HL-60/S4 (cell line): ENCODE results near the gene P2RX6.
"Not testable (repeated sequence)": the region's sequence is repeated elsewhere in the genome, so short reads cannot be mapped to it uniquely, and the experiment has no call there.

Experiments used
- in situ Hi-C: fragments of 300-500 bp; cut with MboI; formaldehyde crosslinking; loops from 2 replicates; pipeline ENCODE4 v1.14.3; 2022; ENCODE audit warnings: low sequenced_read_pairs

Gene P2RX6

GRCh38 chr22:20994128-20994901 lies 20.6 kb upstream of the P2RX6 start:
- in situ Hi-C loops, result no loop called here

DNA sequence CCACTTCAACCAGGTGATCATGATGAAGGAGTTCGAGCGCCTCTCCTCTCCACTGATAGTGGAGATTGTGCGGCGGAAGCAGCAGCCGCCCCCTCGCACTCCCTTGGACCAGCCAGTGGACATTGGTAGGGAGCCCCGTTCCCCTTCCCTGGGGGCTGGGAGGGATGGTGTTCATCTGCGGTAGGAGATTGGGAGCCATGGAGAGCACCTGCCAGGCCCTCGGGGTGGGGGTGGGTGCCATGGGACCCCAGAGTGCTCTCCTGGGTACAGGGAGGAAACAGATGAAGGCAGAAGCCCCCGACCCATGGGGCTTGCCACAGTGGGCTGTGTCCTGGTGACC lies 20.1 kb upstream of the P2RX6 start:
- in situ Hi-C loops, result no loop called here

GRCh38 chr22:20995329-20996030 lies 19.5 kb upstream of the P2RX6 start:
- in situ Hi-C loops, result no loop called here

DNA sequence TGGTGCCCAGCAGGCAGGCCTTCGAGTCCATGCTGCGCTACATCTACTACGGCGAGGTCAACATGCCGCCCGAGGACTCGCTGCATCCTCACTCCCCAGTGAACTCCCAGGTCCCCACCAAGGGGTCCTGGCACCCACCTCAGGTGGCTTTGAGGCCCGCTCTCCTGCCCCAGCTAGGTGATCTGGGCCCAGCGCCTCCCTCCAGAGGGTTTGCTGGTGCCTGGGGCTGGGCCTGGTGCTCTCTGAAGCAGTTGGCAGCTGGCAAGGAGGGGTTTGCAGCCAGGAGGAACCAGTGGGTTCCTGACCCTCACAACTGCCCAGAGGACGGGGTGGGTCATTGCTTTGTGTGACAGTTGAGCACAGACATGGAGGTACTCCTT lies 18.9 kb upstream of the P2RX6 start:
- in situ Hi-C loops, result no loop called here

GRCh38 chr22:20996598-20997535 lies 18.1 kb upstream of the P2RX6 start:
- in situ Hi-C loops, result no loop called here

DNA sequence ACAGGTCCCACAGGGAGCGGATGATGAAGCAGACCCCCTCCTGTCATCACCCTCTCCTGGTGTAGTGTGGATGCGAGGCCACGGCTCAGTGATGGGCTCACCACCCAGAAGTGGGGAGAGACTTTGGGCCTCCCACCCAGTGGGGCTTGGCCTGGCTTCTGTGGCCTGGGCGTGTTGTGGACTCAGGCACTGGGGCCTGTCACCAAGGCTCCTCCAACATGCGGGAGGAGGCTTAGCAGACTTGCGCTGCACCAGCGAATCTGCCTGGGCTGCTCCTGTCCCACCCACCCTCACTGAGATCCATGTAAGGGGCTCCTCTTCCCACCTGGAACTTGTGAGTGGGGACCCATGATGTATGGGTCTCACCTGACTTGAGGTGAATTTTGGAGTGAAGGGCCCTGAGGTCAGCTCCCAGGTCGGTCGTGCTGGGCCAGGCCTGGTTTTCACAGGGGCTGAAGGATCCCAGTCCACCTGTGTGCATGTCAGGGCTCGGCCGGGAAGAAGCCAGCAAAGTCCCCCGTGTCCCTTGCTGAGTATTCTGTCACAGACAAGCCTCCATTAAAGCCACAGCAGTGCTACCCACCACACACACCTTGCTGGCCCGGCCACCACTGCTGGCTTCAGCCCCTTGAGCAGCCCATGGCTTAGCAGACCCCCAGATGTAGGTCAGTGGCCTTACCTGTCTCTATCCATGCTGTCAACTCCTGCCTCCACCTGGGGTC lies 17.3 kb upstream of the P2RX6 start:
- in situ Hi-C loops, result no loop called here

- in situ Hi-C loops, result no loop called here
Measured at GRCh38 chr22:20998411-20999336, 16.3 kb upstream of the P2RX6 start.

GRCh38 chr22:20999350-21000206 lies 15.4 kb upstream of the P2RX6 start:
- in situ Hi-C loops, result no loop called here

GRCh38 chr22:21000207-21000986 lies 14.6 kb upstream of the P2RX6 start:
- in situ Hi-C loops, result no loop called here

DNA sequence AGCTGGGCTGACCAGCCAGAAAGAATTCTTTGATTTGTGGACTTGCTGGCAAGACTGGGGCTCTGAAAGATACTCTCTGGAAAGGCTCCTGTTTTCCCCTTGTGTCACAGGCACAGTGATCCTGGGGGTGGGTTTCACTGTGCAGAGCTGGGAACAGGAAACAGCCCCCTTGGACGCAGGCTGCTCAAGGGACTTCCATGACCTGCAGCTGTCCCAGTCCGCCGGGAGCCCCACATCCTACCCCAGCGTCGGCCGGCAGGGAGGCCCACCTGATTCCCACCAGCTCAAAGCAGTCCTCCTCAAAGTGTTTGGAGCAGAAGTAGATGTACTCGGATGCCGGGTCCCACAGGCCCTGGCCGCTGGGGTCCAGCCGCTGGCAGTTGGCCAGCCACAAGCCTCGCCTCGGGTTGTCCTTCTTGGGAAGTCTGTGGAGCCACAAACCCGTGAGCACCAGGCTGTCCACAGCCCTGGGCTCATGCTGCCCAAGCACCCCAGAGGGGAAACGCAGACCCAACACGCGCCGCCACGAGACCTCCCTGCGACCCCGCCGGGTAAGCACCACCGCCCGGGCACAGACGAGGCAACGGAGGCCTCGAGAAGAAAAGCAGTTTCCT lies 13.9 kb upstream of the P2RX6 start:
- in situ Hi-C loops, result no loop called here

DNA sequence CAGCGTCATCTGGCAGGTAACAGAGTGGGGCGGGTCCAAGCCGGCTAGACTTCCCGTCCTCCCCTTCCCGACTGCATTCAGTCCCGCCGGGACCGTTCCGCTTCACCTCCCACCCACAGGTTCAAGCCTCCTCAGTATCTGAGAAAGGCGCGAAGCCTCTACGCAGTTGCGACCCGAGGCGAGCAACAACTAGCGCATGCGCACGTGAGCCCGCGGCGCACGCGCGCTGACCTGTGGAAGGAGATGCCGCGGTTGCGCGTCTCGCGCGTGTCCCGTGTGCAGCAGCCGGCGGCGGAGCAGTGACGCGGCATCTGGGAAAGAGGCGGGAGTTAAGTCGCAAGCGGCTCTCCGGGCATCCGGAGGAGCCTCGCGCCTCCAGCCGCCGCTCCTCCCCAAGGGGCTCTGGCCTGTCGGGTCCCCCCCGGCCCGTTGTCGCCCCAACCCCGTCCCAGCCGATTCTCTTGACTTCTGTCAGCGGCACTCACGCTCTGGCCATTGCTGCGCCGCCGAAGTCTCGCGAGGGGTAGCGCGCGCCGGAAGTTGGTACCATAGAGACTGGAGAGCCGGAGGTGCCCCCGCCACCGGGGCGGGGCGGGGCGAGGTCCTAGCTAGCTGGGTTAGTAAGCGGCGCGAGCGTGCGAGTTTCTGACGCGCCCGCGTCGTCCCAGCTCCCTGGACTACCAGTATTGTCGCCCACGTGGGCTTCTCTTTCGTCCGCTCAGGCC lies 13.2 kb upstream of the P2RX6 start, which contains the start of gene THAP7:
TSS of gene THAP7 (minus strand) at position 518 of the 725 bp plus-strand sequence. CDS start at position 311, 207 bp downstream.
- in situ Hi-C loops, result no loop called here

DNA sequence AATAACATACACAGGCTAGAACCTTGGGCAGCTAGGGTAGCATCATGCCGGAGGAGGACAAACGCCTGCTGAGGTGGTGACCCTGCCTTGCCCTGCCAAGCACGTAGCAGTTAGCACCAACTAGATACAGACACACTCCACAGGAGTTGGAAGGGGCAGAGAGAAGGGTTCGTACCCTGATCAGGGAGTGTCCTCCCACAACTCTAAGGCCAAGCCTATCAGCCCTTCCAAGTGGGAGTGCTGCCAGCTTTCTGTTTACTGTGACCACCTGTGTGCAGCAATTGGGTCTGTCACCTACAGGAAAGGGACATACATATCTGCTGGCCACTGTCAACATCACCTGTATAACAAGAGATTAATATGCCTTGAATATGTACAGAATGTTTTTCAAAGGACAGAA lies 11.2 kb upstream of the P2RX6 start:
- in situ Hi-C loops, result no loop called here

DNA sequence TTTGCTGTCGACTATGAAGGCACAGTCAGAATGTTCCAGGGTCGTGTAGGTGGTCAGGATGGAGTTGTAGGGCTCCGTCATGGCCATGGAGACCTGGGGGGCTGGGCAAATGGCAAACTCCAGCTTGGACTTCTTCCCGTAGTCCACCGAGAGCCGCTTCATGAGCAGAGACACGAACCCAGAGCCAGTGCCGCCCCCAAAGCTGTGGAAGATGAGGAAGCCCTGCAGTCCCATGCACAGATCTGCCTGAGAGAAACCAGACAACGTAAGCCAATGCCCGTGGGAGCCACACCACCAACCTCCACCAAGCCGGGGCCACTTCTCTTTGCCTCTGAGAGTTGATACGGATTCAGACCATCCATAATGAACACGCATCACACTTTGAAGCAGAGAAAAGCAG lies 5.8 kb upstream of the P2RX6 start:
- in situ Hi-C loops, result not testable (repeated sequence)

DNA sequence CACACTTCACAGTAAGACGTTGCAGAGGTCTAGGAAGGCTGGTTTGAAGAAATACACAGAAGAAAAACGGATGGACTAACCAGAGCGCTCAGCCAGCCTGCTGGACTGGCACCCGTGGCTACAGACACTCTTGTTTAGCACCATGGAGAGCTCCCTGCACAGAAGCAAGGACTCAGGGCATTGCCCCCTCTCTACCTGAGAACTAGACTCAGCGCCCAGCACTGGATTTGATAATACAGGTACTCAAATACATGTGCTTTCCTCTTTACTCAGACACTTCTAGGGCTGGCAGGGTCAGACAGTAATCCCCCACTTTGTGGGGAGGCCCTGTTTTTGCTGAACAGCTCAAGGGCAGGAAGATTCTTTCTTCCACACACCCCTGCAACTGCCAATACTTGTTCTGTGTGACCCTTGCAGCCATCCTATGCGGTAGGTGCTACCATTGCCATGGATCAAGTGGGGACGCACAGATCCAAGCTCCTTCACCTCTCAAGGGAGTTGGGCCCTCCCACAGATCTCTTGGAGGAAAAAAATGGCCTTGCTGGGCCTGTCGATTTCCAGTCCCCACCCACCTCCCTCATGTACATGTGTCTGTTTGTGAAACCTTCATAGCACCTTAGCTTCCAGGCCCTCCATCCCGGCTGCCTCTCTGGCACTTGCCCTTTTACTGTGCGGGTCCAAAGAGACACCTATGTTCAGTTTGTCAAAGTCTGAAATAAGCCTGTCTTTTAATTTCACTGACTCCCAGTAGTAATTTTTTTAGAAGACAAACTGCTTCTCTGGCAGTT lies 5.1 kb upstream of the P2RX6 start:
- in situ Hi-C loops, result no loop called here

GRCh38 chr22:21010426-21011113 lies 4.4 kb upstream of the P2RX6 start:
- in situ Hi-C loops, result no loop called here
